Neural progenitor cell (in vitro differentiated cells): ENCODE measurements around the gene DCLK2. TPM values are rescaled to one million over a fixed set of nuclear protein-coding genes. Genes with fewer than 3 reads are reported as not detected.

Experiments
- DNase-seq: peaks from one replicate; pipeline ENCODE4 v3.0.0-alpha.2; 2016; ENCODE audit warnings: low spot score
- H2AFZ ChIP-seq: fragments of 200-600 bp; sonication (generic); replicated peaks from 2 replicates; pipeline ENCODE4 v1.6.1; 2016; ENCODE audit warnings: antibody characterized with exemption
- H3F3A ChIP-seq: fragments of 200-600 bp; sonication (generic); 2 replicates; pipeline ENCODE4 v1.6.1; 2016; ENCODE audit warnings: antibody characterized with exemption, low read depth
- H3K27ac ChIP-seq: fragments of 200-600 bp; sonication (generic); 2 replicates; pipeline ENCODE4 v1.5.1; 2016; ENCODE audit warnings: mild to moderate bottlenecking
- H3K27me3 ChIP-seq: fragments of 200-600 bp; sonication (generic); 2 replicates; pipeline ENCODE4 v1.6.1; 2016; ENCODE audit warnings: mild to moderate bottlenecking, moderate library complexity
- H3K36me3 ChIP-seq: fragments of 200-600 bp; sonication (generic); 2 replicates; pipeline ENCODE4 v1.5.1; 2016
- H3K4me1 ChIP-seq: fragments of 200-600 bp; sonication (generic); 2 replicates; pipeline ENCODE4 v1.6.1; 2016; ENCODE audit warnings: mixed run types
- H3K4me2 ChIP-seq: fragments of 200-600 bp; sonication (generic); 2 replicates; pipeline ENCODE4 v1.6.1; 2016
- H3K4me3 ChIP-seq: fragments of 200-600 bp; sonication (generic); 2 replicates; pipeline ENCODE4 v1.5.1; 2016
- H3K79me2 ChIP-seq: fragments of 200-600 bp; sonication (generic); 2 replicates; pipeline ENCODE4 v1.6.1; 2016; ENCODE audit warnings: low read depth
- H3K9ac ChIP-seq: fragments of 200-600 bp; sonication (generic); 2 replicates; pipeline ENCODE4 v1.6.1; 2016
- H3K9me3 ChIP-seq: fragments of 200-600 bp; sonication (generic); 2 replicates; pipeline ENCODE4 v1.5.1; 2016; ENCODE audit warnings: low read depth
- H4K20me1 ChIP-seq: fragments of 200-600 bp; sonication (generic); 2 replicates; pipeline ENCODE4 v1.6.1; 2016; ENCODE audit warnings: low read depth
- H3K27ac Mint-ChIP-seq: 3 replicates; pipeline ENCODE4 v1.8.0; 2021; ENCODE audit warnings: mixed read lengths
- H3K27me3 Mint-ChIP-seq: 2 replicates; pipeline ENCODE4 v1.8.0; 2022; ENCODE audit warnings: low read depth, mild to moderate bottlenecking, inconsistent platforms, moderate library complexity, mixed read lengths; ENCODE audit not compliant: insufficient read depth
- H3K36me3 Mint-ChIP-seq: 3 replicates; pipeline ENCODE4 v1.8.0; 2021; ENCODE audit warnings: mixed read lengths
- H3K4me1 Mint-ChIP-seq: 3 replicates; pipeline ENCODE4 v1.8.0; 2021; ENCODE audit warnings: mixed read lengths
- H3K4me3 Mint-ChIP-seq: 3 replicates; pipeline ENCODE4 v1.8.0; 2021; ENCODE audit warnings: mild to moderate bottlenecking, moderate library complexity, mixed read lengths
- H3K9me3 Mint-ChIP-seq: 3 replicates; pipeline ENCODE4 v1.8.0; 2020; ENCODE audit warnings: mixed read lengths
- EZH2 ChIP-seq: fragments of 200-600 bp; sonication (generic); IDR thresholded peaks from 2 replicates; pipeline ENCODE4 v1.6.1; 2017; ENCODE audit warnings: antibody characterized with exemption, mild to moderate bottlenecking, moderate library complexity
- EZH2phosphoT487 ChIP-seq: fragments of 200-600 bp; sonication (generic); IDR thresholded peaks from 2 replicates; pipeline ENCODE4 v1.6.1; 2017; ENCODE audit warnings: antibody characterized with exemption
- total RNA-seq: library from RNA; depleted of rRNA; stranded (reverse); fragments of >200 nt; gene quantifications from 2 replicates; pipeline ENCODE4 v1.2.3, GENCODE V29; 2015; ENCODE audit warnings: low replicate concordance
- TF ChIP-seq, protein P1 (sequence below): fragments of 200-600 bp; sonication (generic); IDR thresholded peaks from 2 replicates; pipeline ENCODE4 v1.5.1; 2017; ENCODE audit warnings: antibody characterized with exemption, mild to moderate bottlenecking

DCLK2 gene
- total RNA-seq, 1 donor from 2014 or later, result 11.7 TPM

DNA sequence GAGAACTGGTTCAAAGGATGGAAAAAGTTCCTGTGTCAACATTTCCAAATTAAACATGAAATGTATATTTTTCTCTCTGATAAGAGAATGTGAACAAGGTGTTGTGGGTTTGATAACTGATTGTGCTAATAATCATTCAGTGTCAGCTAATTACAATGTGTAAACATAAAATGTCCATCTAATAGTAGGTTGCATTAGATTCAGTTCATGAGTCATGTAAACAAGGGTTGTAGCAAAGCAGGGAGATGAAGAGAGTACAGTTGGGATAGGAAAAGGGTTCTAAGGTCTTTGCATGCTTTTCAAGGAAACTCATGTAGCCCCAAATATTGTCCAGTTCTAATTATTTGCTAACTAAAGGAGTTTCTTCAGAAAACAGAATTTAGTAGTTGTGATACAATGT lies 55.4 kb downstream of the DCLK2 start:
- Histone ChIP-seq H3F3A (no peaks in the 10 kb centered on the region), H4K20me1 (no peaks in the 10 kb centered on the region), H3K27me3 (no peaks in the 10 kb centered on the region), H3K9me3 (no peaks in the 10 kb centered on the region), H3K4me3 (no peak overlapping the region), H2AFZ (no peak overlapping the region), H3K9ac (no peak overlapping the region), H3K36me3 (no peaks in the 10 kb centered on the region), H3K79me2 (no peaks in the 10 kb centered on the region), H3K4me1 (no peaks in the 10 kb centered on the region), H3K27ac (no peak overlapping the region), H3K4me2 (no peak overlapping the region)
- TF ChIP-seq, protein P1, sequence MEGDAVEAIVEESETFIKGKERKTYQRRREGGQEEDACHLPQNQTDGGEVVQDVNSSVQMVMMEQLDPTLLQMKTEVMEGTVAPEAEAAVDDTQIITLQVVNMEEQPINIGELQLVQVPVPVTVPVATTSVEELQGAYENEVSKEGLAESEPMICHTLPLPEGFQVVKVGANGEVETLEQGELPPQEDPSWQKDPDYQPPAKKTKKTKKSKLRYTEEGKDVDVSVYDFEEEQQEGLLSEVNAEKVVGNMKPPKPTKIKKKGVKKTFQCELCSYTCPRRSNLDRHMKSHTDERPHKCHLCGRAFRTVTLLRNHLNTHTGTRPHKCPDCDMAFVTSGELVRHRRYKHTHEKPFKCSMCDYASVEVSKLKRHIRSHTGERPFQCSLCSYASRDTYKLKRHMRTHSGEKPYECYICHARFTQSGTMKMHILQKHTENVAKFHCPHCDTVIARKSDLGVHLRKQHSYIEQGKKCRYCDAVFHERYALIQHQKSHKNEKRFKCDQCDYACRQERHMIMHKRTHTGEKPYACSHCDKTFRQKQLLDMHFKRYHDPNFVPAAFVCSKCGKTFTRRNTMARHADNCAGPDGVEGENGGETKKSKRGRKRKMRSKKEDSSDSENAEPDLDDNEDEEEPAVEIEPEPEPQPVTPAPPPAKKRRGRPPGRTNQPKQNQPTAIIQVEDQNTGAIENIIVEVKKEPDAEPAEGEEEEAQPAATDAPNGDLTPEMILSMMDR, result no peak
- no peak for TF ChIP-seq EZH2phosphoT487
- TF ChIP-seq EZH2, result no peak
- Mint-ChIP-seq H3K27me3 (peaks cover 2% of the 10 kb centered on the region), H3K9me3 (no peaks in the 10 kb centered on the region), H3K36me3 (peaks cover 12% of the 10 kb centered on the region), H3K27ac (no peak overlapping the region), H3K4me3 (no peak overlapping the region), H3K4me1 (no peaks in the 10 kb centered on the region)
- no peak for DNase-seq

GRCh38 chr4:150135134-150135772 lies 57.0 kb downstream of the DCLK2 start:
- H3F3A ChIP-seq, result no peaks in the 10 kb centered on the region
- no peaks in the 10 kb centered on the region for H3K79me2 ChIP-seq
- no peak overlapping the region for H3K9ac ChIP-seq
- no peak overlapping the region for H2AFZ ChIP-seq
- H3K4me1 Mint-ChIP-seq, result no peaks in the 10 kb centered on the region
- no peaks in the 10 kb centered on the region for H3K9me3 Mint-ChIP-seq
- H3K27ac Mint-ChIP-seq, result no peak overlapping the region
- no peak overlapping the region for H3K4me3 Mint-ChIP-seq
- no peak overlapping the region for H3K4me3 ChIP-seq
- H3K36me3 Mint-ChIP-seq, result peaks cover 12% of the 10 kb centered on the region
- H4K20me1 ChIP-seq, result no peaks in the 10 kb centered on the region
- TF ChIP-seq, protein P1, result no peak
- TF ChIP-seq EZH2phosphoT487 (no peak), EZH2 (no peak)
- no peaks in the 10 kb centered on the region for H3K4me1 ChIP-seq
- peaks cover 2% of the 10 kb centered on the region for H3K27me3 Mint-ChIP-seq
- H3K27ac ChIP-seq, result no peak overlapping the region
- H3K27me3 ChIP-seq, result no peaks in the 10 kb centered on the region
- H3K9me3 ChIP-seq, result no peaks in the 10 kb centered on the region
- no peak overlapping the region for H3K4me2 ChIP-seq
- no peak for DNase-seq
- no peaks in the 10 kb centered on the region for H3K36me3 ChIP-seq

DNA sequence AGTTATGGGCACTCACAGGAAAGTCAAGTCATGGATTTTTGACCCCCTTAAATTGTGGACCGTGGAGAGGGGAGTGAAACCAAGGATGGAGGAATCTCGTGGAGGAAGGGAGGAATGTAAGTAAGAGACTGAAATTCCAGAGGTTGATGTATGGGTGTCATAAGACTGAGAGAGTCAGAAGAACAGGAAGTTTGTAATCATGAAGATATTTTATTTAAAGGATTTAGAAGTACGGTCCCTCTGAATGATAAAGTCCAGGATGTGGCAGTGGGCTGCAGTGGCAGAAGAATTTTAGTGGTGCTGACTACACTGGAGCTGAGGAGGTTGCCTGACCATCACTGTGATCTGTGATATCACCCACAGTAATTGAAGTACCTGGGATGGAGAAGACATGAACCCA lies 57.8 kb downstream of the DCLK2 start:
- H3K4me2 ChIP-seq, result no peak overlapping the region
- no peaks in the 10 kb centered on the region for H3K4me1 ChIP-seq
- no peak overlapping the region for H3K4me3 ChIP-seq
- H3K36me3 ChIP-seq, result no peaks in the 10 kb centered on the region
- peaks cover 2% of the 10 kb centered on the region for H3K27me3 Mint-ChIP-seq
- no peaks in the 10 kb centered on the region for H3K4me1 Mint-ChIP-seq
- H3K4me3 Mint-ChIP-seq, result no peak overlapping the region
- H3K27me3 ChIP-seq, result no peaks in the 10 kb centered on the region
- no peak for DNase-seq
- H3K27ac ChIP-seq, result no peak overlapping the region
- no peaks in the 10 kb centered on the region for H3K9me3 Mint-ChIP-seq
- TF ChIP-seq EZH2phosphoT487, result no peak
- no peak for TF ChIP-seq EZH2
- TF ChIP-seq, protein P1, result no peak
- no peak overlapping the region for H2AFZ ChIP-seq
- H3K9ac ChIP-seq, result no peak overlapping the region
- H3K36me3 Mint-ChIP-seq, result peaks cover 12% of the 10 kb centered on the region
- H3K27ac Mint-ChIP-seq, result no peak overlapping the region
- H3K9me3 ChIP-seq, result no peaks in the 10 kb centered on the region
- H4K20me1 ChIP-seq, result no peaks in the 10 kb centered on the region
- H3F3A ChIP-seq, result no peaks in the 10 kb centered on the region
- H3K79me2 ChIP-seq, result no peaks in the 10 kb centered on the region
